NCI-H2196 treated with DMSO at 0.1 percent for 48 hours (cell line): ENCODE data around the gene ZNF490.
"Not testable (repeated sequence)": the region's sequence is repeated elsewhere in the genome, so short reads cannot be mapped to it uniquely, and the experiment has no call there.

Experiments used
- DNase-seq: peaks from one replicate; lab custom pipeline; 2025; ENCODE audit not compliant: unreplicated experiment; lab: John Stamatoyannopoulos, UW

ZNF490 gene

GRCh38 chr19:12610540-12611360 is at the start of gene ZNF490, which contains the start of gene ZNF791:
TSS of gene ZNF490 (minus strand) at chr19:12610813. CDS start at chr19:12610680, 133 bp downstream.
TSS of gene ZNF791 (plus strand) at chr19:12610920. CDS start at chr19:12611080, 160 bp downstream.
- peak; percentile 96 for DNase-seq

- DNase-seq, result no peak
These were observed 47.4 kb upstream of the ZNF490 start for GRCh38 chr19:12657966-12658365.

- no peak for DNase-seq
These were observed 46.4 kb upstream of the ZNF490 start for GRCh38 chr19:12656899-12657571.

- DNase-seq, result no peak
These were observed 44.9 kb upstream of the ZNF490 start for GRCh38 chr19:12655546-12655945.

- no peak for DNase-seq
These were observed 41.6 kb upstream of the ZNF490 start for GRCh38 chr19:12652219-12652618.

GRCh38 chr19:12649941-12650340 is 39.3 kb upstream of the ZNF490 start:
- DNase-seq, result no peak

- no peak for DNase-seq
These were observed 37.5 kb upstream of the ZNF490 start for GRCh38 chr19:12648088-12648487.

GRCh38 chr19:12647490-12648071 is 37.0 kb upstream of the ZNF490 start:
- DNase-seq, result peak; percentile 43

- no peak for DNase-seq
These were observed 36.4 kb upstream of the ZNF490 start for GRCh38 chr19:12647047-12647446.

GRCh38 chr19:12646551-12646950 is 35.9 kb upstream of the ZNF490 start:
- DNase-seq, result no peak

- DNase-seq, result not testable (repeated sequence)
These were observed 33.1 kb upstream of the ZNF490 start for GRCh38 chr19:12643716-12644115.

GRCh38 chr19:12642506-12642905 is 31.9 kb upstream of the ZNF490 start:
- no peak for DNase-seq

- no peak for DNase-seq
These were observed 30.8 kb upstream of the ZNF490 start for GRCh38 chr19:12641456-12641855.

- peak; percentile 44 for DNase-seq
These were observed 29.4 kb upstream of the ZNF490 start for GRCh38 chr19:12639901-12640613.

- no peak for DNase-seq
These were observed 28.1 kb upstream of the ZNF490 start for GRCh38 chr19:12638611-12639182.

- DNase-seq, result no peak
These were observed 26.0 kb upstream of the ZNF490 start for GRCh38 chr19:12636631-12637030.

- no peak for DNase-seq
These were observed 18.6 kb upstream of the ZNF490 start for GRCh38 chr19:12629215-12629614.

GRCh38 chr19:12628040-12629022 is 17.7 kb upstream of the ZNF490 start:
- DNase-seq, result no peak

- DNase-seq, result no peak
These were observed 16.3 kb upstream of the ZNF490 start for GRCh38 chr19:12626958-12627357.
